COLO668 (cell line): Measurements from ENCODE around the gene ZBTB9.

Experiments
- DNase-seq: peaks from one replicate; lab custom pipeline; 2025; ENCODE audit not compliant: unreplicated experiment; lab: John Stamatoyannopoulos, UW

Gene ZBTB9

DNA sequence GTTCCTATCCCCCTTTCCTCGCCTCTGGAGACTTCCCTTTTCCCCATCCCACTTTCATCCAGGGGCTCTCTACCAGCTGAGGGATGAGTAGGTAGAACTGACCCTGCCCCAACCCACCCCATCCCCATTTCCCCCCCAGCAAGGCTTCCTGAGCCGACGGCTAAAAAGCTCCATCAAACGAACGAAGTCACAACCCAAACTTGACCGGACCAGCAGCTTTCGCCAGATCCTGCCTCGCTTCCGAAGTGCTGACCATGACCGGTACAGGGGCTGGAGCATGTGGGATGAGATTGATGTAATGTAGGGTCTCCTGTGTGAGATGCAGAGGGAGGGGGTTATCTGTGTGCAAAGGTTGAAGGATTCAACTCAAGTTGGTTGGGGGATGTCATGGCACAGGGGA is 21.8 kb upstream of the ZBTB9 start:
- DNase-seq = no peak

DNA sequence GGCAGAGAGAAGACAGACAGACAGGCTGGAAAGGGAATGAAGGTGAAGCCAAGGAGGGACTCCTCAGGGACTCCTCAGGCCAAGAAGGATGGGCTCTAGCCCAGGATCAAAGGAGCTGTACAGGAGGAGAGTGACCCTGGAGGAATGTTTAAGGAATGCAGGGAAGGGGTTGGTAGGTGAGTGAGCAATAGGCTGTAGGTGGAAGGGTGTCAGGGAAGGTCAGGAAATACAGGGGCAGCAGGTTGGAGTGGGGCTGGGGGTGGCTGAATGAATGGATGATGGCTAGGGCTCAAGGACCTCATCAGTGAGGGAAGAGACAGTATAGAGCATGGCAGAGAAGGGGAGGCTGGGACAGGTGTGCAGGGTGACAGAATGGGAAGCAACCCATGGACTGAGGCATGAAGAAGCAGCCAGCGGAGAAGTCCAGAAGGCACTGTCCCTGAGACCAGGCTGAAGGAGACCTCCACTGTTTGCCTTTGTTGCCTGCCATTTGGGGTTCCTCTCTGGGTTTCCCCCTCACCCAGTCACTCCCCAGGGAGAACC is 21.3 kb upstream of the ZBTB9 start:
- DNase-seq = no peak

DNA sequence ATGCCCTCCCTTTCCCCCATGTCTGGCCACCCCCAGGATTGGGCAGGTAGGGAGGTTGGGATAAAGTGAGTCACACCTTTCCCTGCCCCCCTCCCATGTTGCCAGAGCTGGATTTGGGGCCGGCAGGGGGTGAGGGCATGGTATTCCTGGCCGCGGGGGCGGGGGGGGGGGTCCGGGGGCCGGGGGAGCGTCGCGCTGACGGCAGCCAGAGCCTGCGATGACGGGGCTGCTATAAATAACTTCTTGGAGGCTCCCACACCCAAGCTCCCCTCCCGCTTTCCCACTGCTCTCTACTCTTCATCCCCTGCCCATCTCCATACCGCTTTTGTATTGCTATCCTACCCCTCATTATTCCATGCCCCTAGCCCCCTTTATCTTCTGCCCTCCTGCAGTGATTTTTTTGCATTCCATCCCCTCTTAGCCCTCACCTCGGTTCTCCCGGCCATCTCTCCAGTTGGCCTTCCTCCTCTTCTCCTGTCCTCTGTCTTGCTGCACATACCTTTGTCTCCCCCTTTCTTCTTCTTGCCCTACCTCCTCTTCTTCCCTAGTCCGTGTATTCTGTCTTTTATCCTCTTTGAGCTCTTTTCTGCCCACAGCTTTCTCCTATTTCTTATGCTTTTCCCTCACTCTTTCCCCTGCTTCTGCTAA is 20.7 kb upstream of the ZBTB9 start:
- no peak for DNase-seq

DNA sequence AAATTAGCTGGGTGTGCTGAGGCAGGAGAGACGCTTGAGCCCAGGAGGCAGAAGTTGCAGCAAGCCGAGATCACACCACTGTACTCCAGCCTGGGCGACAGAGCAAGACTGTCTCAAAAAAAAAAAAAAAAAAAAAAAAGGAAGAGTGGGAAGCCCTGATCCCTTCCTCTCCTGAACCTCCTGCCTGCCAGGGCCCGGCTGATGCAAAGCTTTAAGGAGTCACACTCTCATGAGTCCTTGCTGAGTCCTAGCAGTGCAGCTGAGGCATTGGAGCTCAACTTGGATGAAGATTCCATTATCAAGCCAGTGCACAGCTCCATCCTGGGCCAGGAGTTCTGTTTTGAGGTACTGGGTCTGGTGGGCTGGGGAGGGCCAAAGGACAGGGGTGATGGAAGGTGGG is 19.4 kb upstream of the ZBTB9 start:
- DNase-seq = no peak

DNA sequence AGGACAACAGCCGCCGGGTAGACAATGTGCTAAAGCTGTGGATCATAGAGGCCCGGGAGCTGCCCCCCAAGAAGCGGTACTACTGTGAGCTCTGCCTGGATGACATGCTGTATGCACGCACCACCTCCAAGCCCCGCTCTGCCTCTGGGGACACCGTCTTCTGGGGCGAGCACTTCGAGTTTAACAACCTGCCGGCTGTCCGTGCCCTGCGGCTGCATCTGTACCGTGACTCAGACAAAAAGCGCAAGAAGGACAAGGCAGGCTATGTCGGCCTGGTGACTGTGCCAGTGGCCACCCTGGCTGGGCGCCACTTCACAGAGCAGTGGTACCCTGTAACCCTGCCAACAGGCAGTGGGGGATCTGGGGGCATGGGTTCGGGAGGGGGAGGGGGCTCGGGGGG is 16.7 kb upstream of the ZBTB9 start:
- no peak for DNase-seq

DNA sequence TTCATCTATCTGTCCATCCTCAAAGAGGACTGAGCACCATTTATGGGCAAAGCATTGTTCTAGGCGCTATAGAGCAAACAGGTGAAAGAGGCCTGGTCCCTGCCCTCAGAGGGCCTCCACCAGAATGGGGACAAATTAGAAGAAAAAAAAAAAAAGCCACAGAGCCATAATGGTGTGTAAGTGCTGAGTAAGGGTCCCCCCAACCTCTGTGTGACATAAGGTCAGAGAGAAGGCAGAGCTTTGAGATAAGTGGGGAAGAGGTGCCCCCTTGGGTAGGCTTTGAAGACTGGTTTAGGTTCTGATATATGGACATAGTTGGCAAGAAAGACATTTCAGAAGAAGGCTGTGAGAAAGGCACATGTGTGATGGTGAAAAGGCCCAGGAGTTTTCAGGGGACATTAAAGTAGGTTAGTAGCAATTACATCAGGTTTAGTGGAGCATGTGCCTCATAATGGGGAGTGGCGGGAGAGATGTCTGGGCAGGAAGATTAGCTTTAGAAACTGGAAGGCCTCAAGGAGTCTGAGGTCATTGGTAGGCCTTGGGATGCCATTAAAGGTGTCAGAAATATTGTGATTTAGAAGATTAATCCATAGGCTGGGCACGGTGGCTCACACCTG is 15.3 kb upstream of the ZBTB9 start:
- DNase-seq = no peak

DNA sequence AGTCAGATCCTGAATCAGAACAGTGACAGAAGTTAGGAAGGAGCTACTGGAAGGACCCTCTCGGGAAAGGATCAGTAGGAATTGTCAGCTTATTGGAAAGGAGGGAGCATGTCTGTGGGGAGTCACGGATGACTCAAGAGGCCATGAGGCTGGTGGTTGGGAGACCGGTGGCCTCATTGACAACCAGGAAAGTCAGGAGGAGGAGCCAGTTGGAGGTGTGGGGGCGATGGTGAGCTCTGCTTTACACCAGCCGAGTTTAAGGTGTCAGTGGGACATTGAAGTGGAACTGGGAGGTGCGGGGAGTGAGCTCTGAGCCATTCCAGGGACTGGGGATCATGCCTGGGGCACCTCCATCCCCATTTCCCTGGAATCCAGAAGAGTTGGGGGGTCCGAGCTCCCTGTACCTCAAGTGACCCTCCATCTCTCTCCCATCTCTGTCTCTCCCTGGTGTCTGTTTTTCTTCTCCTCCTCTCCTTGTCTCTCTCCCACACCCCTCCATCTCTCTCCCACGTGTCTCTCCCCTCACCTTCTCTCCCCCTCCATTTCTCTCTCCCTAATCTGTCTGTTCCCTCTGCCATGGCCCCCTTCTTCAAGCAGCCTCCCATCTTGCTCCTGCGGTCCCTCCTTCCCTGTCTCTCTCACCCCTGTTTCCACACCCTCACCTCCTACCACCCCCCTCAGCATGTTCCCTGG is 14.3 kb upstream of the ZBTB9 start:
- no peak for DNase-seq

DNA sequence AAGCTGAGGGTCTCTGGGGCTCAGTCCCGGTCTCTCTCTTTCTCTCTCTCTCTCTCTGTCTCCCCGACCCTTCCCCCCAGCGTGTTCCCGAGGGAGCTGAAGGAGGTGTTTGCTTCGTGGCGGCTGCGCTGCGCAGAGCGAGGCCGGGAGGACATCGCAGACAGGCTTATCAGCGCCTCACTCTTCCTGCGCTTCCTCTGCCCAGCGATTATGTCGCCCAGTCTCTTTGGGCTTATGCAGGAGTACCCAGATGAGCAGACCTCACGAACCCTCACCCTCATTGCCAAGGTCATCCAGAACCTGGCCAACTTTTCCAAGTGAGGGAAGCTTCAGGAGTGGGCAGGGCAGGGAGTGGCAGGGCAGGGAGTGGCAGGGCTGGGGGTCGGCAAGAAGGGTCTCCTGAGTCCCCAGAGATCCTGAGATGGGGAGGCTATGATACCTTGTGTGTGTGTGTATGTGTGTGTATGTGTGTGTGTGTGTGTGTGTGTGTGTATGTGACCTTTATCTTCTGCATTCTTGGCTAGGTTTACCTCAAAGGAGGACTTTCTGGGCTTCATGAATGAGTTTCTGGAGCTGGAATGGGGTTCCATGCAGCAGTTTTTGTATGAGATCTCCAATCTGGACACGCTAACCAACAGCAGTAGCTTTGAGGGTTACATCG is 13.6 kb upstream of the ZBTB9 start:
- no peak for DNase-seq

DNA sequence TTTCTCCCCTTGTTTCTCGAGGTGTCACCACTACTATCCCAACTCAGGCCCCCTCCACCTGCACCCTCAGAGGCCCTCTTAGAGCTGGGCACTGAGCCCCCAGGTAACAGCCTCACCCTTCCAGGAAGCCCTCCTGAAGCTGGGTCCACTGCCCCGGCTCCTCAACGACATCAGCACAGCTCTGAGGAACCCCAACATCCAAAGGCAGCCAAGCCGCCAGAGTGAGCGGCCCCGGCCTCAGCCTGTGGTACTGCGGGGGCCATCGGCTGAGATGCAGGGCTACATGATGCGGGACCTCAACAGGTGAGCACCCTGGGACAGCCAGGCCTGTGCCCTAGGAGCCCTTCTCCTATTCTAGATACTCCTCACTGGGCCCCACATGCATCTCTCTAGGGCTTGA is 12.9 kb upstream of the ZBTB9 start:
- no peak for DNase-seq

DNA sequence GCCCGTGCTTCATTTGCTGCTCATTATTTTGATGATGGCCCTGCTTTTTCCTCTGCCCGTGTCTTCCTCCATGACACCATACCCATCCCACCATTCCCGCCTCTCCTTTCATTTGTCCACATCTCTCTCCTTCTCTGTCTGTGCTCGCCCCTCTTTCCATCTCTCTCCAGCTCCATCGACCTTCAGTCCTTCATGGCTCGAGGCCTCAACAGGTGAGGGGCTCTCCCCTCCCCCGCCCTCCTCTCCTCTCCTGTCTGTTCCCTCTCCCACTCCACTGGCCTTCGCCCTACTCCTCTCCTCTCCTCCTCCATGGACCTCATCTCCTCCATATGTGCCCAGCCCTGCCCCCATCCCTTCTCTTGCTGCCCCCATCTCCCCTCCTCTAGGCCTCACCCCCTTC is 12.1 kb upstream of the ZBTB9 start:
- no peak for DNase-seq

DNA sequence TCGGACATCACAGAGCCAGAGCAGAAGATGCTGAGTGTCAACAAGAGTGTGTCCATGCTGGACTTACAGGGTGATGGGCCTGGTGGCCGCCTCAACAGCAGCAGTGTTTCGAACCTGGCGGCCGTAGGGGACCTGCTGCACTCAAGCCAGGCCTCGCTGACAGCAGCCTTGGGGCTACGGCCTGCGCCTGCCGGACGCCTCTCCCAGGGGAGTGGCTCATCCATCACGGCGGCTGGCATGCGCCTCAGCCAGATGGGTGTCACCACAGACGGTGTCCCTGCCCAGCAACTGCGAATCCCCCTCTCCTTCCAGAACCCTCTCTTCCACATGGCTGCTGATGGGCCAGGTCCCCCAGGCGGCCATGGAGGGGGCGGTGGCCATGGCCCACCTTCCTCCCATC is 11.4 kb upstream of the ZBTB9 start:
- DNase-seq = no peak

DNA sequence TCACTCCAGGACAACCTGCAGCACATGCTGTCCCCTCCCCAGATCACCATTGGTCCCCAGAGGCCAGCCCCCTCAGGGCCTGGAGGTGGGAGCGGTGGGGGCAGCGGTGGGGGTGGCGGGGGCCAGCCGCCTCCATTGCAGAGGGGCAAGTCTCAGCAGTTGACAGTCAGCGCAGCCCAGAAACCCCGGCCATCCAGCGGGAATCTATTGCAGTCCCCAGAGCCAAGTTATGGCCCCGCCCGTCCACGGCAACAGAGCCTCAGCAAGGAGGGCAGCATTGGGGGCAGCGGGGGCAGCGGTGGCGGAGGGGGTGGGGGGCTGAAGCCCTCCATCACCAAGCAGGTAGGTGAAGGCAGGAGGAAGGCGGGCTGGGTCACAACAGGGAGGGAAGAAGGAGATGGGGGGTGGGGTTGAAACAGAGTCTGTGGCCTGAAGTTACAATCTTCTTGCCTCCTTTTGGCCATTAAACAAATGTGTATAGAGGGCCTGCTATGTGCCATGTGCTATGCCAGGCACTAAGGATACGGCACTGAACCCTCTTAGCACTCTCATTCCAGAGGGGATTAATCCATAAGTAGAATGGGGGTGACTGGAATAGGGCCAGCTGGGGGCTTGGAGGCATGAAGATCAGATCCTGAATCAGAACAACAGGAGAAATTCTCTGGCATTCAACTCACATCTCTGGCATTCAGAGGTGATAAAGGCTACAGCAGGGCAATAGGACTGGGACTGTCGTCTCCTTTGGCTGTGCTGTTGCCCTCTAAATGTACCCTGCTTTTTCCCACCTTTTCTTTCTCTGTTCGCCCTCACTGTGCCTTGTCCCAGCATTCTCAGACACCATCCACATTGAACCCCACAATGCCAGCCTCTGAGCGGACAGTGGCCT is 10.5 kb upstream of the ZBTB9 start:
- DNase-seq = no peak

DNA sequence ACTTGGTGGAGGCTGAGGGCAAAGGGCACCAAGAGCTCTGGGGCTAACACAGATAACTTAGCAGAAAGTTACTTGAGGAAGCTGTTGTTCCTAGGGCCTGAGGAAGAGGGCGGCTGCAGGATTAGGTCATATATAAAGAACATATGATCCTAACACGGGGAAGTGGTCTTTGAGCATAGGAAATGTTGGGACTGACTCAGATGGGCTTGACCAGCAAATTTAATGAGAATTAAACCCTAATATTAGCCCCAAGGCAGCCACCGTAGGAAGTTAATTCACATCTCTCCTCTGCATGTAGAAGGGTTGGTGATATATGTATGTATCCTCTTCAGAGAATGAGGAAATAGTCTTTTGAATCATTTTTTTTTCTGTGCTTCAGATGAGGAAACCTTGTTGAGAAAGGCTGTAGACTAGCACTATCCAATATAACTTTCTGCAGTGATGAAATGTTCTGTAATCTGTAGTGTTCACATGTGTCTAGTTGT is 9.2 kb upstream of the ZBTB9 start:
- DNase-seq = no peak

DNA sequence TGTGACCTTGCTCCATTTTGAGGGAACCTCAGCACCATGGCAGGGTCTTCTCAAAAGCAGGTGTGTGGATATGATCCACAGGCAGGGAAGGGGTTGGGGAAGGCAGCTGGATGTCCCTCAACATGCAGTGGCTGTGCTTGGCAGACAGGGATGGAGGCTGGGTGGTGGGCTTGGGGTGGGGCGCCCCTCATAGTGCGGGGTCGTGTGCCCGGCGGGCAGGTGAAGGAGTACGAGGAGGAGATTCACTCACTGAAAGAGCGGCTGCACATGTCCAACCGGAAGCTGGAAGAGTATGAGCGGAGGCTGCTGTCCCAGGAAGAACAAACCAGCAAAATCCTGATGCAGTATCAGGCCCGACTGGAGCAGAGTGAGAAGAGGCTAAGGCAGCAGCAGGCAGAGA is 8.0 kb upstream of the ZBTB9 start:
- no peak for DNase-seq

DNA sequence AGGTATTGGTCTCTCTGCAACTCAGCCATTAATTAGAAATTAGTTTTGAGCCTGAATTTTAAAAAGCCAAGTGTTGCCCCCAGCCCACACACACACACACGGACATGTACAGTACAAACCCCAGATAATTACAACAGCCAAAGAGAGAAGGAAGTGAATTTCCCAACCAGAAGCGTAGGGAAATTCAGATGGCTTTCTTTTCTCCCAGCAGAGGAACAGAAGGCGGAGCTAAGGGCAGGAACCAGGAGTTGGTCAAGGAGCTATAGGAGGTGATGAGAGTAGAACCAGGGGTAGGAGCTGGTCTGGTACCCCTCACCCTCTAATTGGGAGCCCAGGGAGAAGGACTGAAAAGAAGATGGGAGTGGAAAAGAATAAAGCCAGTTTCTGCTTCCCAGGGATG is 3.9 kb upstream of the ZBTB9 start:
- DNase-seq = no peak

DNA sequence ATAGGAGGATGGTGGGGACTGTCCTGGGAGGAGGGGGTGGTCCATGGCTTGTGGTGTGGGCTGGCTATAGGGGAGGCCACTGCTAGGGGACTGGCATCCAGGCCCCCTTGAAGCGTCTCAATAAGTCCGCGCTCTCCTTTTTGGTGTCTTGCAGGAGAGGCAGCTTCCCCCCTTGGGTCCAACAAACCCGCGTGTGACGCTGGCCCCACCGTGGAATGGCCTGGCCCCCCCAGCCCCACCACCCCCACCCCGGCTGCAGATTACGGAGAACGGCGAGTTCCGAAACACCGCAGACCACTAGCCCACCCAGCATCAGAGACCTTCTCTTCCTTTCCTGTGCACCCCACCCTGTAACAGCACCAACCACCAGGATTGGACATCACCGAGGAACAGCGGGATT is 2.8 kb upstream of the ZBTB9 start:
- no peak for DNase-seq

DNA sequence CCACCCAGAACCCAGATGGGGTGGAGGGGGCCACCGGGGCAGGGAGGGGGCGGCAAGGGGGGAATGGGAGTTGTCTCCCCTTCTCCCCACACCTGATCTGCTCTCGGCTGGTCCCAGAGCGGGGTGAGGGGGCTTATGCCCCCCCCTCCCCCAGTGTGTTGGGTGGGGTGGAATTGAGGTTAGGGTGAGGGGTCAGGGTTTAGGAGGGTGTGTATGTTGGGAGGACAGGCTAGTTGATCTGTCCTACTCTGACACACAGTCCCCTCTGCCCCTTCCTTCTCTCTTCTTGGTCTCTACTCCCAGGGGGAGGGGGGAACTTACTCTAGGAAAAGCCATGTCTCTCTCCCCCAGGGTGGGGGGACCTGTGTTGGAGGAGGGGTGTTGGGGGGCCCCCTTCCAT is 1.9 kb upstream of the ZBTB9 start:
- no peak for DNase-seq

DNA sequence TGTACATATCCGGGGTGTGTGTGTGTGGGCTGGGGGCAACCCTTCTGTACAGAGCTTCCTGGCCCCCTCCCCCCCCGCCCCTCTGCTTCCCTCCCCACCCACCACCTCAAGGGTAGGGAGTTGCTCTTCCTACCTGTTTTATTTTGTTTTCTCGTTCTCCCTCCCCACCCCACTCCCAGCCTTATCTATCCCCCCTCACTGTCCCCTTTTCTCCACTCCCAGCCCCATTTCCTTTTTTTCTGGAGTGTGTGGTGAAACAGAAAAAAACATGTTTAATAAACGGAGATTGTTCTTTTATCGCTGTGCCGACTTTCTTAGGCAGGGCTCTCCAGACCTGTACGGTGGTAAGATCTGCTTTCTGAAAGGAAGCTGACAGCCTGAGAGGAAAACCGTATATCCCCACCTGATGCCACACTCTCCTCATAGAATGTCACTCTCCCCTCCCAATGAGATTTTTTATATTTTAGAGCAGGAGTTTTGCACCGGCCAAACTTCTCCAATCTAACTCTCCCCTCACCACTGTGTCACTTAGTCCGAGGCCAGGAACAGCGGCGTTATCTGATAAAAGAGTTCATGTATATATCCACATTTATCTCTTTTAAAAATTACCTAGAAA is 875 bp upstream of the ZBTB9 start:
- no peak for DNase-seq

DNA sequence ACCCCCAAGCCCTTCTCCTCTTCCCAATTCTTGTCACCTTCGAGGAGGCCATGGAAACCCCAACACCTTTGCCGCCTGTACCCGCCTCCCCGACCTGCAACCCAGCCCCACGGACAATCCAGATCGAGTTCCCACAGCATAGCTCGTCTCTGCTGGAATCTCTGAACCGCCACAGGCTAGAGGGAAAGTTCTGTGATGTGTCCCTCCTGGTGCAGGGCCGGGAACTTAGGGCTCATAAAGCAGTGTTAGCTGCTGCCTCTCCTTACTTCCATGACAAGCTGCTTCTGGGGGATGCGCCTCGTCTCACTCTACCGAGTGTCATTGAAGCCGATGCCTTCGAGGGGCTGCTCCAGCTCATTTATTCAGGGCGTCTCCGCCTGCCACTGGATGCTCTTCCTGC is 675 bp downstream of the ZBTB9 start:
- DNase-seq = no peak

DNA sequence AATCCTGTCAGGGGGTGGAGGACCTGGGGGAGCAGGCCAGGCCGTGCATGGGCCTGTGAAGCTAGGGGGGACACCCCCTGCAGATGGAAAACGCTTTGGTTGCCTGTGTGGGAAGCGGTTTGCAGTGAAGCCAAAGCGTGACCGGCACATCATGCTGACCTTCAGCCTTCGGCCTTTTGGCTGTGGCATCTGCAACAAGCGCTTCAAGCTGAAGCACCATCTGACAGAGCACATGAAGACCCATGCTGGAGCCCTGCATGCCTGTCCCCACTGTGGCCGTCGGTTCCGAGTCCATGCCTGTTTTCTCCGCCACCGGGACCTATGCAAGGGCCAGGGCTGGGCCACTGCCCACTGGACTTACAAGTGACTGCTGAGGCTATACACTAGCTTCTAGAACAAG is 1.8 kb downstream of the ZBTB9 start:
- no peak for DNase-seq
